Dermis blood vessel endothelial cell (primary cell): ENCODE results near the gene UNC5B. TPM values are rescaled to one million over a fixed set of nuclear protein-coding genes. Genes with fewer than 3 reads are reported as not detected.
A peak's percentile ranks its signal among the peaks of the same experiment; 100 is the strongest.

ENCODE experiments used
- DNase-seq: peaks from one replicate; pipeline ENCODE4 v3.0.0; 2010
- total RNA-seq: library from RNA; depleted of rRNA; stranded (reverse); fragments of >200 nt; gene quantifications from 2 replicates; pipeline ENCODE4 v1.2.3, GENCODE V29; 2014

The UNC5B gene
- total RNA-seq, 1 donor from 2014 or later = 15.1 TPM

DNA sequence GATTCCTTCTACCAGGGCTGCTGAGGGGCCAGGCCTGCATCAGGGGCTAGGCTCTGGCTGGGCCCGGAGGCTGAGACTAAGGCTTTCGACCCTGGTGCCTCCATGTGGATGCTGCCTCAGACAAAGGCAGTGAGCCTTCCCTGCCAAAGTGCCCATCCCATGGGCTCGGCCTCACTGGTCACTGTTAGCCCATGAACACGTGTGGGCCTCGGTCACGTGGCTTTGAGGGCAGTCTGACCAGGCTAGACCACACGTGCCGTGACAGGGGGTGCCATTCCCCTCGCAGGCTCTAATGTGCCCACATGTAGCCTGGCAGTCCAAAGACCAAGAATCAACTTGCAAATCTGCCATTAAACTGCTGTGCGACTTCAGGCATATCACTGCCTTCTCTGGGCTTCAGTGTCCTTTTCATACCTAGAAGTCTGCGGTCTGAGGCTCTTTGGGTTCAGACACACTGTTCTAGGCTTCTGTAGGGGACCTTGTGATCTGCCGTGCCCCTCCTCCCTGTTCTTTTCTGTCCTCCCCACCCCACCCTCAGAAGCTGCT lies 89.1 kb downstream of the UNC5B start:
- DNase-seq = no peak

- DNase-seq = no peak
Observed at GRCh38 chr10:71302451-71302850, 90.1 kb downstream of the UNC5B start.

- peak; percentile 77 for DNase-seq
Observed at GRCh38 chr10:71302874-71303568, 90.7 kb downstream of the UNC5B start.

GRCh38 chr10:71303569-71303907 lies 91.2 kb downstream of the UNC5B start:
- no peak for DNase-seq

DNA sequence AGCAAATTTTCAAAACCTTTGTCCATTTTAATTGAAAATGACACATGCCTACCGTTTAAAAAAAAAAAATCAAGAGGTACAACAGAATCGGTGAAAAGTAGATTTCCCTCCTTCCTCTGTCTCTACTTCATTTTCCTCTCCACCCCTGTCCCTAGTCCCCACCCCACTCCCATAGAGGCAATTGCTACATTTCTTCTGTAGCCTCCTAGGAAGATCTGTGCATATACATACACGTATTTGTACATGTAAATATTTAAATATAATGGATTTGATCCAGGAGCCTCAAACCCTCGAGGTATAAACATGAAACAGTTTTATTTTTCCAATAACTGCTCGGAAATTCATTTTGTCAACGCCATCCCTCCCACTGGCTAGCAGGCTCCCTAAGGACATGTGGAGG lies 92.5 kb downstream of the UNC5B start:
- DNase-seq = no peak

- no peak for DNase-seq
Observed at GRCh38 chr10:71306979-71307378, 94.6 kb downstream of the UNC5B start.

DNA sequence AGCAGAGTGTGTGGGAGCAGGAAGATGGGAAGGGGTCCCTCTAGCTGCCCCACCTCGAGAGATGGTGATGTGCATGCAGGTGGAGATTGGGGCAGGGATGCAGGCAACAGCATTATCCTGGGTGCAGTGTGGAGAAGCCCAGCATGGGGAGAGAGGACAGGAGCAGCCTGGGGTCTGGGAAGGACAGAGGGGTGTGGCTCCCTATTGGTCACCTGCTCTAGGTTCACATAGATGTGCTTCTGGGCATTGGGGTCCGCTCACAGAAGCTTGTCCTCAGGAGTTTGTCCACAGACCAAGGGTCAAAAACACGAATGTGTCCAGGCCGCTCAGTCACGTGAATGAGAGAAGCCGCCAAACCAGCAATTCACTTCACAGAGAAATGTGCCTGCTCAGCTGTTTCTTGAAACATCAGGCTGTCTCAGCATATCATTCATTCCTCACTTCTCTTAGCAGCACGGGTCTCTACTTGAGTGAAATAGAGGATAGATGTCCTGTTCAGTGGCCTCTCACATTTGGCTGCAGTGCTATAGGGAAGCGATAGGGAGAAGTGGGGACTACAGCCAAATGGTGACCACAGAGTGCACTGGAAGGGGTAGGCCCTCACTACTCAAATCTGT lies 95.2 kb downstream of the UNC5B start:
- DNase-seq = no peak

DNA sequence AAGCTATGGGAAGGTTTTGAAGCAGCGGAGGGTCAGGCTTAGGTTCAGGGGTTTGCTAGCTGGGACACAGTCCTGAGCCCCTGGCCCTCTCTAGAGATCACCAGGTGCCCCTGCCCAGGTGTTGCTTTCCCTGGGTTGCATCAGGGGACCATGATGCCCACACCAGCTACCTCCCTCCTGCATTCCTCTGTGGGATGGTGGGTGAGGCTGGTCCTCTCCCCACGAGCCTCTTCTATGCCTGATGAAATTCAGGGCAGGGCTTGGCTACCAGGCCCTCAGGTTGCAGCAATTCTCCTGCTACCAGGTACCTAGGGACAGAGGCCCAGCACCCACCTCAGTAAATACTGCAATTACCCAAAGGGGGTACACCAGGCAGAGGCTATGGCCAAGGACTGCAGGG lies 95.9 kb downstream of the UNC5B start:
- no peak for DNase-seq

- peak; percentile 15 for DNase-seq
Observed at GRCh38 chr10:71308985-71309384, 96.6 kb downstream of the UNC5B start.

GRCh38 chr10:71309919-71310318 lies 97.5 kb downstream of the UNC5B start:
- no peak for DNase-seq

DNA sequence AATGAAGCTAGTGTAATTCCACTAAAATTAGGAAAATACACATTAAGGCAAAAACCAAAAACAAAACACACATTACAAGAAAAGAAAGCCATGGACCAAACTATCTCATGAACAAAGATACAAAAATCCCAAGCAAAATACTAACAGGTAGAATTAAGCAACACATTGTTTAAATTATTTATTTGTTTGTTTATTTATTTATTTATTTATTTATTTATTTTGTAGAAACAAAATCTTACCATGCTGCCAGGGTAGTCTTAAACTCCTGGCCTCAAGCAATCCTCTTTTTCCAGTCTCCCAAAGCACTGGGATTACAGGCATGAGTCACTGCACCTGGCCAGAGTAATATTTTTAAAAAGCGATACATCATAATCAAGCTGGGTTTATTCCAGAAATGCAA lies 99.8 kb downstream of the UNC5B start:
- no peak for DNase-seq

DNA sequence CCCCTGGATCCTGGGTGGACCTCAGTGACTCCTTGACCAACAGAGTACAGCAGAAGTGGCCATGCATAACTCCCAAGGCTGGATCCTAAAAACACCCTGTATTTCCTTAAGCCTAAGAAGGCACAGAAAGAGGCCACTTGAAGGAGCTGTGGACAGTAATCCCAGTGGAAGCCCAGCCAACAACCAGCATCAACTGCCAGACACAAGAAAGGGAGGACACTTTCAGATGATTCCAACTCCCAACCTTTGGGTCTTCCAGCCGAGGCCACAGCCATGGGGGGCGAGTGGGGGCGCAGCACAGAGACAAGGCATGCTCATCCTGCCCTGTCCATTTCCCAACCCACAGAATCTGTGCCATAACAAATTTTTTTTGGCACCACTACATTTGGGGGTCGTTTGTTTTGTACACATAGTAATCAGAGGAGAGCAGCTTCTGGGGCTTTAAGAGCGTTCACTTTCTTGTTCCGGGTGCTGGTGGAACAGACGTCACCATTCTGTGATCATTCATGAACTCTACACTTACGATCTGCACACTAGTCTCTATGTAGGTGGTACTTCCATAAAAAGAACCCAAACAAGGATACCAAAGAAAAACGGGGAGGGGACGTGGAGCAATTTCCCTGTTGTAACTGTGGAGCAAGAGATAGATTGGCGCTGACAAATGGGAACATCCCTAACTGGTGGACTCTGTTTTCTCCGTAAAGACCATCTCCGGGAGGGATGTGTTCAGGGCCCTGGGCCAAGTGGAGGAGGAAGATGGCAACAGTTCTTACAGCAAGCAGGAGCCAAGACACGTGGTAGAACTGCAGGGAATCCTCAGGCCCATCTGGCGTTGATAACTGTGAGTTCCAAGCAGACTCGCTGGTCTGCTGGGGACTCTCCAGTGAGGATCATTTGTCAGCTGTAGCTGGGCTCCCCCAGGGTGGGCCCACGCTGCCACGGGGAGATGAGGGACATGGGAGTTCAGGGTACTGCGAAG lies 100.7 kb downstream of the UNC5B start:
- DNase-seq = no peak

- peak; percentile 68 for DNase-seq
Observed at GRCh38 chr10:71314028-71314693, 101.8 kb downstream of the UNC5B start.

GRCh38 chr10:71314694-71315225 lies 102.4 kb downstream of the UNC5B start:
- DNase-seq = no peak

GRCh38 chr10:71316056-71316785 lies 103.9 kb downstream of the UNC5B start:
- DNase-seq = peak; percentile 23

DNA sequence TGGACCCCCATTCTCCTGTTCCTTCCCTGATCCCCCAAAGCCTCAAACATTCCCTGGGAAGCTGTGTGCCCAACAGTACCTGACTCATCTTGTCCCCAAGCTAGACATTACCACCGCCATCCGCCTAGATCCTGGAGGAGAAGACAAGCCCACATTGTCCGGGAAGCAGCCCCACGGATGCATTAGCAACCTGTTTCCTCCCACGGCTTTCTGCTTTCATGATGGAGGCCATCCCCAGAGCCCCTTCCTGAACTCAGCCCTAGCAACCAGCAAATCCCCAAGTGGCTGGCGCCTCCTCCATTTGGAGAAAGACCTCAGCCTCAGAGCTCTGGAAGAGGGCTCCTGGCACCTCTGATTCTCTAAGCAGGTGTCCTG lies 104.4 kb downstream of the UNC5B start:
- DNase-seq = peak; percentile 8

DNA sequence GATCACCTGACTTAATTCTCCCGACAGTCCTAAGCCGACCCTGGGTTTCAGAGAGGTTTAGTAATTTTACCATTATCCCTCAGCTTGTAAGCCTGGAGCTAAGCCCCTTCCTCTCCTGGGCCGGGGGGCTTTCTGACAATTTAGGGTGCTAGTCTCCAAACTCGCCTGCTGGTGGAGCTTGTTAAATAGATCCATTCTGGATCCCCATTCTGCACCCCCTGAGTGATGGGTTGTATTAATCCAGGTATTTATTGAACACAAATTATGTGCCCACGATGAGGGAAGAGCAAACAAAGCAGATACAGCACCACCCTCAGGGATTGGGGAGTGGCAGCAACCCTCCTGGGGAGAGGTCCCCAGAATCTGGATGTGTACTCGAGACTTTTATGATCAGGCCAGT lies 105.4 kb downstream of the UNC5B start:
- no peak for DNase-seq

DNA sequence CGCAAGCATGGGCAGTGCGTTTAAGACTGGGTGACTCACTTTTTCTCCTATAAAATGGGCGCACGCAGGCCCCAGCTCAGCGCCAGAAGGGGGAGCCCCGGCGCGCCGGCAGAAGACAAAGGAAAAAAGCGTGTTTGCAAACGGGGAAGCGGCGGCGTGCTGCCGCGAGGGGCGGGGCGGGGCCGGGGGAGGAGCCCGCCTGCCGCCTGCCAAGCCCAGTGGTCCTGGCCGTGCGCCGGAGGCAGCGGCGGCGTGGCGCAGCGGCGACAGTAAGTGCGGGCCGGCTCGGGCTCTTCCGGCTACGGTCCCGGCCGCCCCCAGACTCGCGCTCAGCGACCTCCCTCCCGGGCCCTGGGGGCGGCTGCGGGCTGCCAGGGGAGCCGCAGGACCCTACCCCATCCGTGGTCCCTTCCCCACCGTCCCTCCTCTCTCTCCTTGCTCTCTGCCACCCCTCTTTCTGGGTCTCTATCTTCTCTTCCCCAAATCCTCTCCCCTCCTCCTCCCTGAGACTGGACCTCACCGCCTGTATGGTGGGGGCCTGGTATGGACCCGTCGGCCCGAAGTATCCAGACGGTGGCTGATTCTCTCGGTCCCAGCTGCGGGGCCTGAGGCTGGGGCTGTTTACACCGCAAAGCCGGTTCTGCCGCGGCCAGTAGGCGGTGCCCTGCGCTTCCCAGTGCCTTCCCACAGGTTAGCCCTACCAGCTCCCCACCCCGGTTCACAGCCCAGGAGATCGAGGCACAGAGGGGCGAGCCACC lies 106.9 kb downstream of the UNC5B start, which contains the start of gene SLC29A3:
Gene SLC29A3 (plus strand): TSS at position 218 of the 758 bp plus-strand sequence. CDS start 51 bp downstream, at position 269.
- peak; percentile 88 for DNase-seq

GRCh38 chr10:71319800-71320392 lies 107.5 kb downstream of the UNC5B start:
- DNase-seq = no peak

- no peak for DNase-seq
Observed at GRCh38 chr10:71320592-71320991, 108.2 kb downstream of the UNC5B start.
